Natural killer cell (primary cell): ENCODE results near the gene LNX2. TPM values are rescaled to one million over a fixed set of nuclear protein-coding genes. Genes with fewer than 3 reads are reported as not detected.

ENCODE experiments used
- ATAC-seq, 3 donors: fragments of 150-1000 bp in 2 of 3; fragments of 200-7000 bp in 1 of 3; cut with Tn5 transposase; 1 replicate in 1 of 3; 2 replicates in 2 of 3; pipeline ENCODE4 v1.10.0; 2021; ENCODE audit warnings: mild to moderate bottlenecking in 2 of 3, moderate library complexity in 2 of 3
- DNase-seq, 2 donors: peaks; one replicate each; pipeline versions ENCODE4 v3.0.0 to v3.0.0-alpha.2; 2013 to 2021; ENCODE audit warnings: mixed read lengths in 1 of 2
- H3K27ac ChIP-seq: one replicate; pipeline ENCODE4 v1.5.1; 2013; ENCODE audit warnings: mild to moderate bottlenecking, low read length
- H3K27me3 ChIP-seq: one replicate; pipeline ENCODE4 v1.6.1; 2013; ENCODE audit warnings: low read length; ENCODE audit not compliant: control insufficient read depth, insufficient read depth
- H3K36me3 ChIP-seq: one replicate; pipeline ENCODE4 v1.6.1; 2013; ENCODE audit warnings: low read length; ENCODE audit not compliant: control insufficient read depth, insufficient read depth
- H3K4me1 ChIP-seq: one replicate; pipeline ENCODE4 v1.6.1; 2013; ENCODE audit warnings: low read length; ENCODE audit not compliant: control insufficient read depth, insufficient read depth
- H3K4me3 ChIP-seq: one replicate; pipeline ENCODE4 v1.5.1; 2013; ENCODE audit warnings: low read length
- H3K9me3 ChIP-seq: one replicate; pipeline ENCODE4 v1.6.1; 2013; ENCODE audit warnings: low read length; ENCODE audit not compliant: control insufficient read depth, insufficient read depth
- H3K27ac Mint-ChIP-seq, 2 donors: one replicate each; pipeline ENCODE4 v1.8.0; 2022; ENCODE audit warnings: mild to moderate bottlenecking in 2 of 2, mixed read lengths in 2 of 2, moderate library complexity in 1 of 2
- H3K27me3 Mint-ChIP-seq, 2 donors: one replicate each; pipeline ENCODE4 v1.8.0; 2022; ENCODE audit warnings: low read depth in 2 of 2, mixed read lengths in 2 of 2
- H3K36me3 Mint-ChIP-seq: one replicate; pipeline ENCODE4 v1.8.0; 2022; ENCODE audit warnings: mixed read lengths
- H3K4me1 Mint-ChIP-seq, 2 donors: one replicate each; pipeline ENCODE4 v1.8.0; 2022; ENCODE audit warnings: mixed read lengths in 2 of 2
- H3K4me3 Mint-ChIP-seq: one replicate; pipeline ENCODE4 v1.8.0; 2022; ENCODE audit warnings: mild to moderate bottlenecking, moderate library complexity, mixed read lengths
- H3K9me3 Mint-ChIP-seq, 2 donors: one replicate each; pipeline ENCODE4 v1.8.0; 2022; ENCODE audit warnings: mixed read lengths in 2 of 2
- WGBS: methylation state at CpG from one replicate; pipeline ENCODE4 v1.1.7; 2013; ENCODE audit warnings: missing lambda C conversion rate; ENCODE audit not compliant: insufficient coverage; 5-methylcytosine and 5-hydroxymethylcytosine counted together
- intact Hi-C: fragments of 100-400 bp; cut with micrococcal nuclease; formaldehyde crosslinking; loops from one replicate; pipeline ENCODE4 v1.14.2; 2022
- total RNA-seq, 4 donors: library from RNA; stranded (reverse); fragments of 120-200 nt in 1 of 4; gene quantifications; one replicate each; pipeline versions ENCODE4 v1.2.3 to v1.2.4, GENCODE V29; 2013 to 2022
- TF ChIP-seq, protein P1 (sequence below): fragments of 200-600 bp; IDR thresholded peaks from one replicate; pipeline ENCODE4 v1.8.0; 2022; ENCODE audit warnings: antibody characterized with exemption

Gene LNX2
- total RNA-seq, 3 donors from 2014 or later (not counting 1 experiment from before 2014, with no cell fraction given): 4.5 to 6.6 (median 5.0) TPM

- Histone ChIP-seq H3K27me3 (no peaks in the 10 kb centered on the region), H3K9me3 (no peaks in the 10 kb centered on the region), H3K36me3 (no peaks in the 10 kb centered on the region), H3K4me3 (no peak overlapping the region), H3K4me1 (peaks cover 10% of the 10 kb centered on the region), H3K27ac (no peak overlapping the region)
- no peak for ATAC-seq
- no peaks in the 10 kb centered on the region for H3K9me3 Mint-ChIP-seq
- no peaks in the 10 kb centered on the region for H3K36me3 Mint-ChIP-seq
- TF ChIP-seq, protein P1, sequence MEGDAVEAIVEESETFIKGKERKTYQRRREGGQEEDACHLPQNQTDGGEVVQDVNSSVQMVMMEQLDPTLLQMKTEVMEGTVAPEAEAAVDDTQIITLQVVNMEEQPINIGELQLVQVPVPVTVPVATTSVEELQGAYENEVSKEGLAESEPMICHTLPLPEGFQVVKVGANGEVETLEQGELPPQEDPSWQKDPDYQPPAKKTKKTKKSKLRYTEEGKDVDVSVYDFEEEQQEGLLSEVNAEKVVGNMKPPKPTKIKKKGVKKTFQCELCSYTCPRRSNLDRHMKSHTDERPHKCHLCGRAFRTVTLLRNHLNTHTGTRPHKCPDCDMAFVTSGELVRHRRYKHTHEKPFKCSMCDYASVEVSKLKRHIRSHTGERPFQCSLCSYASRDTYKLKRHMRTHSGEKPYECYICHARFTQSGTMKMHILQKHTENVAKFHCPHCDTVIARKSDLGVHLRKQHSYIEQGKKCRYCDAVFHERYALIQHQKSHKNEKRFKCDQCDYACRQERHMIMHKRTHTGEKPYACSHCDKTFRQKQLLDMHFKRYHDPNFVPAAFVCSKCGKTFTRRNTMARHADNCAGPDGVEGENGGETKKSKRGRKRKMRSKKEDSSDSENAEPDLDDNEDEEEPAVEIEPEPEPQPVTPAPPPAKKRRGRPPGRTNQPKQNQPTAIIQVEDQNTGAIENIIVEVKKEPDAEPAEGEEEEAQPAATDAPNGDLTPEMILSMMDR: no peak
- H3K27ac Mint-ChIP-seq: no peak overlapping the region
- H3K4me1 Mint-ChIP-seq: peaks cover 11 to 12% of the 10 kb centered on the region in 2 donors
- peaks cover 0 to 3% of the 10 kb centered on the region in 2 donors for H3K27me3 Mint-ChIP-seq
- no peak for DNase-seq
- 94% methylated on average over 10 of the region's 10 CpGs for WGBS
- intact Hi-C loops: no loop called here
- H3K4me3 Mint-ChIP-seq: no peak overlapping the region
Observed at GRCh38 chr13:27536361-27537101, 83.8 kb downstream of the LNX2 start.

DNA sequence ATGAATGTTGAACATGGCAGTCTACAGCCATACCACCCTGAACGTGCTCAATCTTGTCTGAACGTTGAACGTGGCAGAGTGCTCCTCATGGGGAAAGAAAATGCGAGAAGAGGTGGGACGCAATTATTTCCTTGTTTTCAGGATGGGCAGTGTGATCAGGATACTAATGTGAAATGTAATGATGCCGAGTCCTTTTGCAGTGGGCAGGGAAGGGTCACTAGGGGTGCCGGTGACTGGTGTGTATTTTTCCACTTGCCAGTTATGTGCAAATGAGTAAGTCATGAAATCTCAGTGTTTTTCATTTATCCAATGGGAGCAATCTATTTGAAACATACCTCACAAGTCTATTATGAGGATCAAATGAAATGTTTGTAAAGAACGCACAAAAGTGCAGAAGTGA lies 84.8 kb downstream of the LNX2 start:
- H3K9me3 Mint-ChIP-seq: no peaks in the 10 kb centered on the region
- intact Hi-C loops: no loop called here
- peaks cover 0 to 12% of the 10 kb centered on the region in 2 donors for H3K27me3 Mint-ChIP-seq
- Histone ChIP-seq H3K27me3 (no peaks in the 10 kb centered on the region), H3K36me3 (no peaks in the 10 kb centered on the region), H3K9me3 (no peaks in the 10 kb centered on the region), H3K4me1 (peaks cover 10% of the 10 kb centered on the region), H3K4me3 (no peak overlapping the region), H3K27ac (no peak overlapping the region)
- no peaks in the 10 kb centered on the region for H3K36me3 Mint-ChIP-seq
- ATAC-seq: no peak
- peaks cover 11 to 12% of the 10 kb centered on the region in 2 donors for H3K4me1 Mint-ChIP-seq
- DNase-seq: no peak
- no peak overlapping the region for H3K27ac Mint-ChIP-seq
- no peak overlapping the region for H3K4me3 Mint-ChIP-seq
- 88% methylated on average over 8 of the region's 8 CpGs for WGBS
- TF ChIP-seq, protein P1: no peak

DNA sequence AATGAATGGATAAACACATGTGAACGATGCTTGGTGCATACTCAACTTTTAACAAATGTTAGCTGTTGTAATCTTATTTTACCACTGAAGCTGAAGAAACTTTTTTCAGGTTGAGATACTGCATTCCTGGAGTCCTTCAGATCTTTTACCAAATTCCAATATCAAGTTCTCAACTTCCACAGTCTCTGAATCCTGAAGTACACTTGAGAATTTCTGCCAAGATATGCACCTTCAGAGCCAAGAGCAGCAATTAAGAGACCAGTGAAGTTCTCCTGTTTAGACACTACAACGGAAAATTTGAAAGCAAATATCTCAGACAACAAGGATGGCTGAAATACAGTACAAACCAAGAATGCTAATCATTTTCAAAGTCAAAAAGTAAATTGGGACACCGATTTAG lies 85.3 kb downstream of the LNX2 start:
- Mint-ChIP-seq H3K4me3 (no peak overlapping the region), H3K4me1 (peaks cover 11 to 12% of the 10 kb centered on the region in 2 donors), H3K27ac (no peak overlapping the region), H3K9me3 (no peaks in the 10 kb centered on the region), H3K36me3 (no peaks in the 10 kb centered on the region), H3K27me3 (peaks cover 0 to 12% of the 10 kb centered on the region in 2 donors)
- intact Hi-C loops: loop anchor here (5.0 kb wide), 2 partner anchors 163 to 177 kb away; no protein-coding TSS in a partner anchor
- H3K9me3 ChIP-seq: no peaks in the 10 kb centered on the region
- H3K36me3 ChIP-seq: no peaks in the 10 kb centered on the region
- TF ChIP-seq, protein P1: no peak
- WGBS: 97% methylated on average over 3 of the region's 3 CpGs
- peaks cover 10% of the 10 kb centered on the region for H3K4me1 ChIP-seq
- ATAC-seq: no peak
- no peak overlapping the region for H3K27ac ChIP-seq
- no peaks in the 10 kb centered on the region for H3K27me3 ChIP-seq
- no peak overlapping the region for H3K4me3 ChIP-seq
- DNase-seq: no peak
